Epithelial cell of proximal tubule (primary cell): ENCODE data around the gene CHST15. TPM values are rescaled to one million over a fixed set of nuclear protein-coding genes. Genes with fewer than 3 reads are reported as not detected.

Experiments used
- DNase-seq: peaks from one replicate; pipeline ENCODE4 v3.0.0-alpha.2; 2011; ENCODE audit warnings: low read depth
- H3K4me3 ChIP-seq: 2 replicates; pipeline ENCODE4 v1.5.1; 2011; ENCODE audit warnings: low read depth, mild to moderate bottlenecking, low read length
- total RNA-seq: library from RNA; depleted of rRNA; stranded (reverse); fragments of >200 nt; gene quantifications from 2 replicates; pipeline ENCODE4 v1.2.3, GENCODE V29; 2015
- TF ChIP-seq, protein P1 (sequence below): conservative IDR thresholded peaks from 2 replicates; pipeline ENCODE4 v1.5.1; 2012; ENCODE audit warnings: low read depth, mild to moderate bottlenecking, low read length

The CHST15 gene
- total RNA-seq, 1 donor from 2014 or later, result 20.6 TPM

DNA sequence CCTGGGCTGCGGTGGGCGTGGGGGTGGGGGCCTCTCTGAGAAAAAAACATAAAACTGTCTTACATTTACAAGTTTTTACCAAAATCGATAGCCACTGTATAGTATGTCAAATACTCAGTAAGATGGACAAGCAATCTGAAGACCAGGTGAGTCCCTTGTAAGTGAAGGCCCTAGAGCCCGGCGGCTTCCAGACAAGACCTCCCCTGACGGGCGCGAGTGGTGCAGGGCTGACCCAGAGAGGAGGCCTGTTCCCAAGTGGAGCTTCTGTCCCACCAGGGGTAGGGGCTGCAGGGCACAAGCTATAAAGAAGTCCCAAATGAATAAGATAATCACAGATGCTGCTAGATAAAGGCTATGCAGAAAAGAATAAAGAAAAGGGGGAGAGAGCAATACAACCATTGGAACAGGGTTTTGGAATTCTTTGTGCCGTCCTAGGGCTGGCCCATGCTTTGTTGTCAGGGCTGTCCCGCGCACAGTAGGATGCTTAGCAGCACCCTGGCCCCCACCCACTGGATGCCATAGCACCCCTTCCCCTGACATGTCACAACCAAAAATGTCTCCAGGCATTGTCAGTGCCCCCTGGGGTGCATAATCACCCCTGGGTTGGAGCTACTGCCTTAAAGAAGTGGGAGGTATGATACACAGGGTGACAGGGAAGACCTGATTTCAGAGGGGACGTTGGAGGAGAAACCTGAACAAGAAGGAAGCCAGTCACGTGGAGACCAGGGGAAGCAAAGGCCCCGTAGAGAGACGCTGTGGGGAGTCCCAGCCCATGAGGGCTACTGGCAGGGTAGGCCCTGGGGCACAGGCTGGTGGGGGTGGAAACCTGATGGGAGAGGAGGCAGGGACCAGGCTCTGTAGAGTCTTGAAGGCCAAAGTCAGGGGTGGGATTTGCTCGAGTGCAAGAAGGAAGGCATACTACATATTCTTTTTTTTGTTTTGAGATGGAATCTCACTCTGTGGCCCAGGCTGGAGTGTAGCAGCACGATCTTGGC is 43.1 kb downstream of the CHST15 start:
- TF ChIP-seq, protein P1, sequence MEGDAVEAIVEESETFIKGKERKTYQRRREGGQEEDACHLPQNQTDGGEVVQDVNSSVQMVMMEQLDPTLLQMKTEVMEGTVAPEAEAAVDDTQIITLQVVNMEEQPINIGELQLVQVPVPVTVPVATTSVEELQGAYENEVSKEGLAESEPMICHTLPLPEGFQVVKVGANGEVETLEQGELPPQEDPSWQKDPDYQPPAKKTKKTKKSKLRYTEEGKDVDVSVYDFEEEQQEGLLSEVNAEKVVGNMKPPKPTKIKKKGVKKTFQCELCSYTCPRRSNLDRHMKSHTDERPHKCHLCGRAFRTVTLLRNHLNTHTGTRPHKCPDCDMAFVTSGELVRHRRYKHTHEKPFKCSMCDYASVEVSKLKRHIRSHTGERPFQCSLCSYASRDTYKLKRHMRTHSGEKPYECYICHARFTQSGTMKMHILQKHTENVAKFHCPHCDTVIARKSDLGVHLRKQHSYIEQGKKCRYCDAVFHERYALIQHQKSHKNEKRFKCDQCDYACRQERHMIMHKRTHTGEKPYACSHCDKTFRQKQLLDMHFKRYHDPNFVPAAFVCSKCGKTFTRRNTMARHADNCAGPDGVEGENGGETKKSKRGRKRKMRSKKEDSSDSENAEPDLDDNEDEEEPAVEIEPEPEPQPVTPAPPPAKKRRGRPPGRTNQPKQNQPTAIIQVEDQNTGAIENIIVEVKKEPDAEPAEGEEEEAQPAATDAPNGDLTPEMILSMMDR, result no peak
- no peak for DNase-seq
- no peak overlapping the region for H3K4me3 ChIP-seq

DNA sequence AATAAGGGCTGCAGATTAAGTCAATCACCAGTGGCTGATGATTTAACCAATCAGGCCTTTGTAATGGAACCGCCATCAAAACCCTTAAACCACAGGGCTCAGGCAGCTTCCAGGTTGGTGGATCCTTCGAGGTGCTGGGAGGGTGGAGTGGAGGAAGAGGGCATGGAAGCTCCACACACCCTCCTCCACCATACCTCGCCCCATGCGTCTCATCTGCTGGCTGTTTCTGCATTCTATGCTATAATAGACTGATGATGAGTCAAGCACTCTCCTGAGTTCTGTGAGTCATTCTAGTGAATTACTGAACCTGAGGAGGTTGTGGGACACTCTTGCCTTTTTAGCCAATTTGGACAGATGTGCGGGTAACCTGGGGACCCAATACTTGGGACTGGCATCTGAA is 43.9 kb downstream of the CHST15 start:
- TF ChIP-seq, protein P1, result no peak
- H3K4me3 ChIP-seq, result no peak overlapping the region
- DNase-seq, result peak; percentile 9

DNA sequence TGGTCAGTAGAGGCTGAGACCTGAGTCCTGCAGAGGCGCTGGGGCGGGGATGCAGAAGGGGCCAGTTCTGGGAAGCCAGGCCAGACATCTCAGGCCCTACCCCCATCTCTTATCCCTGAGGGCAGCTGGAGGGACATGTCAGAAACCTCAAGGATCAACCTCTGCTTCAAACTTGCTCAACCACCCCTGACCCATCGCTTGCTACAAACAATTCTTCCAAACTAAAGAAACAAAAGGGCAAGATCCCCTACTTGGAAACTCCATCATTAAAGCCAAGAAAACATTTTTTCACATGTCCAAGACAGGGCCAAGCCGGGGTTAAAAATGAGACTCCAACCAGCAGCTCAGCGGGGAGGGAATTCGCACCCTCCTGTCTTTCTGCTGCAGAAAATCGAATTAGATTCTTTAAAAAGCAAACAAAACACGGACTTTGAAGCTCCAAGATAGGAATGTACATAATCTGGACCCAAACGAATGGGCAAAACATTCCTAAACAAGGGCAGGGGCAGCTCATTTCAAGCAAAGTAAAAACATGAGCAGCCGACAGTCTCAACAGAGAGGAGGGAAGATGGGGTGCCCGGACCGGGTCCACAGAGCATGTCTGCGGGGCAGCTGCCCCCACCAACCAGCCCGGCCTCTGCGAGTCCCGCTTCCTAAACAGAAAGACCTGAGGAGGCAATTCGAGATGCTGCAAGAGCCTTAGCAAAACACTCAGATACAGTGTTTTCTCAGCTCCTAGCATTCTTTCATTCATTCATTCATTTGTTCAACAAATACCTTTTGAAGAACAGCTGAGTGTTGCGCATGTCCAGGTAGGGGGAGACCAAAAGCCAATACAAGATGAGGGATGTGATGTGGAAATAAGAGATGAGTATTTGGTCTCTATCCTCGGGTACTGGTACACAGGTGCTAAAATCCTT is 44.8 kb downstream of the CHST15 start:
- DNase-seq, result no peak

DNA sequence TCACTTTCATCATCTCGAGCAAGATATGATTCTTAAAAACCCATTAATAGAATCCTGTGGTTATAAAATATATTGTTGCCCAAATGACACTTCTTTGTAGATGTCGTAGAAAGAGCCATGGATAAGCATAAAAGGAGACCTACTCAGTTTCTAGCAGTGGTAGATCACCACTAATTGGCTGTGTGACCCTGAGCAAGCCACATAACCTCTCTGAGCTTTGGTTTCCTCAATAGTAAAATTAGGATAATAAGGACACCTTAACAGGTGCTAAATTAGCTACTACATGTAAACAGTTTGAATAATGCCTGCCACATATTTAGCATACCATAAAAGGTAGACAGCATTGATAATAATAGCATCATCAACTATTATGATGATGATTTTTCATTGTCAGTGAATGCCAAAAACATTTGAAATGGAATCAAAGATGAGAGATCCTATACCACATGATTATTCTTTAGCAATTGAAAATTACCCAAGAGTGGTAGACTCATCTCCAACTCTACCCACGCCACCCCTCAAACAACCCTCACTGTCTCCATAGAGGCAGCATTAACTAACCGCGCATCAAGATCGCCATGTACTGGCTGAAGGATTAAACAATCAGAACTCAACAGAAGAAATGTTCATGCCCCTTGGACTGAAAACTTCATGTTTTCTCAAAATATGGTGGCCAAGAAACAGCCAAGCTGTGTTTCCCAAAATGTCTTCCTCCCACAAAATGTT is 45.8 kb downstream of the CHST15 start:
- H3K4me3 ChIP-seq, result no peak overlapping the region
- no peak for DNase-seq
- TF ChIP-seq, protein P1, result no peak

More for the DNA sequence above, 44.8 kb downstream of the CHST15 start:
- H3K4me3 ChIP-seq, result no peak overlapping the region
- TF ChIP-seq, protein P1, result no peak

DNA sequence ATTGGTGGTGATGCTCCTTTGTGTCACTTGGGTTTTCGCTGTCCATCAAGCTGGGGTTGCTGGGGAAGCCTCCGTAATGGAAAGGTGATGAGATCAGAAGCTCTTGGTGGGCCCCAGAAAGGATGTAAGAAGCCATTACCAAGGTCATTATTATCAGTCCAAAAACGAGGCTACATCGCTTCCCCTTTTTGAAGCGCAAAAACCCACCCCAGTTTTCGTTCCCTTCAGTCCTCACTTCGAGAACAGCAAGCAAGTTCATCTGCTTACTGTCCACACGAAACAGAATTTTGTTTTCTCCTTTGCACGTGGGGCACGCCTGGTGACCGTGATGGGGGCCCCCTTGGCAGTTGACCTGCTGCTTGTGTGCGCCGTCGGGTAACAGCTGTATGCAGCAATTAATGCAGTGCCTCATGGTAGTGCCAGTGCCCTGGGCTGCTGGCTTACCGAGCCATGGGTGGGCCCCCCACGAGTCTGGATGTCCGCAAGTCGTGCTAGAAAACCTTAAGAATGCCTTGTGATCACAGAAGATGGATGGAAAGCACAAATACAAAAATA is 47.5 kb downstream of the CHST15 start:
- no peak overlapping the region for H3K4me3 ChIP-seq
- TF ChIP-seq, protein P1, result no peak
- DNase-seq, result no peak

DNA sequence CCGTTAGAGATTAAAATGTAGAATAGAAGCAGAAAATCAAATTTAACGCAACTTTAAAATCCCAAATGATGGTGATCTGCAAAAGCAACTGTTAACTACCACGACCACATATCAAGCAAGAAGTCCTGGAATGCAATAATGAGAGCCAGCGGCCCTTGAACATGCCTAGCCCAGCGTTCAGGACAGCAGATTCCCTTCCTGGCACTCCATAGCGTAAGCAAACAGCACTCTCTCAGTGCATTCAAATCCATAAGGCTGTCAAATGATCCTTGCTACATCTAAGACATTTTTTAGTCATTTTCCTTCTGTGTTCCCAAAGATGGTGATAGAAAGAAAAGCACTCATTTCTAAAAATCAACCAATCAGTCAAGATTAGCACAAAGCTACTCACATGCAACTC is 48.1 kb downstream of the CHST15 start:
- TF ChIP-seq, protein P1, result no peak
- no peak for DNase-seq
- H3K4me3 ChIP-seq, result no peak overlapping the region
